OCI-LY7 (cell line): ENCODE results near the gene MACROH2A1.

Experiments
- CTCF ChIP-seq: fragments of 200-600 bp; sonication (generic); conservative IDR thresholded peaks from 2 replicates; pipeline ENCODE4 v1.5.1; 2014; ENCODE audit warnings: mild to moderate bottlenecking, antibody characterized with exemption, low read length, moderate library complexity, mixed read lengths
- EZH2phosphoT487 ChIP-seq: fragments of 200-600 bp; sonication (generic); IDR thresholded peaks from 2 replicates; pipeline ENCODE4 v1.6.1; 2018; ENCODE audit warnings: low read depth, borderline replicate concordance, mild to moderate bottlenecking, mixed run types, antibody characterized with exemption, low read length, moderate library complexity, mixed read lengths

GRCh38 chr5:135323701-135324132 lies 75.3 kb downstream of the MACROH2A1 start:
- no peak for TF ChIP-seq CTCF
- TF ChIP-seq EZH2phosphoT487, result no peak
